Peyer's patch (tissue), 4 donors: ENCODE results near the gene ADGRG3.

Experiments used
- CTCF ChIP-seq, 6 experiments: fragments of 450-650 bp in 4 of 6; fragments of 200-600 bp in 2 of 6; sonication (generic) in 1 of 6; IDR thresholded peaks; one replicate each; pipeline ENCODE4 v1.5.1; 2017 to 2019; ENCODE audit warnings: antibody characterized with exemption in 6 of 6, mild to moderate bottlenecking in 3 of 6, moderate library complexity in 1 of 6
- POLR2A ChIP-seq, 2 donors: fragments of 450-650 bp; IDR thresholded peaks; one replicate each; pipeline ENCODE4 v1.5.1; 2017; ENCODE audit warnings: antibody characterized with exemption in 2 of 2, mild to moderate bottlenecking in 2 of 2, moderate library complexity in 2 of 2

GRCh38 chr16:57649846-57650245 is 18.3 kb upstream of the ADGRG3 start:
- no peak for TF ChIP-seq CTCF (IDR thresholded peaks at IDR 0.05)
- no peak for TF ChIP-seq POLR2A (IDR thresholded peaks at IDR 0.05)
